ENCODE data around the gene FMNL2.

The FMNL2 gene

GRCh38 chr2:152426801-152427200 is 91.8 kb downstream of the FMNL2 start:
- DNase-seq (ENCODE audit: low read depth), result no peak

GRCh38 chr2:152427902-152428301 is 92.9 kb downstream of the FMNL2 start:
- DNase-seq (ENCODE audit: low read depth), result no peak

- no peak for DNase-seq (ENCODE audit: low read depth)
Measured at GRCh38 chr2:152428800-152429582, 94.0 kb downstream of the FMNL2 start.

GRCh38 chr2:152430876-152431275 is 95.9 kb downstream of the FMNL2 start:
- DNase-seq (ENCODE audit: low read depth), result no peak

GRCh38 chr2:152431370-152432098 is 96.6 kb downstream of the FMNL2 start:
- DNase-seq (ENCODE audit: low read depth), result no peak

- peak; percentile 93 for DNase-seq (ENCODE audit: low read depth)
Measured at GRCh38 chr2:152432206-152432653, 97.3 kb downstream of the FMNL2 start.

- no peak for DNase-seq (ENCODE audit: low read depth)
Measured at GRCh38 chr2:152432765-152433164, 97.8 kb downstream of the FMNL2 start.

- no peak for DNase-seq (ENCODE audit: low read depth)
Measured at GRCh38 chr2:152433289-152433688, 98.3 kb downstream of the FMNL2 start.

- DNase-seq (ENCODE audit: low read depth), result no peak
Measured at GRCh38 chr2:152433791-152434190, 98.8 kb downstream of the FMNL2 start.

GRCh38 chr2:152434395-152435182 is 99.6 kb downstream of the FMNL2 start:
- no peak for DNase-seq (ENCODE audit: low read depth)

- DNase-seq (ENCODE audit: low read depth), result no peak
Measured at GRCh38 chr2:152436148-152436547, 101.2 kb downstream of the FMNL2 start.

- DNase-seq (ENCODE audit: low read depth), result no peak
Measured at GRCh38 chr2:152437276-152438108, 102.5 kb downstream of the FMNL2 start.

GRCh38 chr2:152440049-152440448 is 105.1 kb downstream of the FMNL2 start:
- no peak for DNase-seq (ENCODE audit: low read depth)

GRCh38 chr2:152440460-152440859 is 105.5 kb downstream of the FMNL2 start:
- DNase-seq (ENCODE audit: low read depth), result no peak

- no peak for DNase-seq (ENCODE audit: low read depth)
Measured at GRCh38 chr2:152441961-152442360, 107.0 kb downstream of the FMNL2 start.

GRCh38 chr2:152443771-152444170 is 108.8 kb downstream of the FMNL2 start:
- DNase-seq (ENCODE audit: low read depth), result no peak

- DNase-seq (ENCODE audit: low read depth), result no peak
Measured at GRCh38 chr2:152444448-152444847, 109.5 kb downstream of the FMNL2 start.

GRCh38 chr2:152445375-152445774 is 110.4 kb downstream of the FMNL2 start:
- DNase-seq (ENCODE audit: low read depth), result no peak

- DNase-seq (ENCODE audit: low read depth), result peak; percentile 84
Measured at GRCh38 chr2:152445791-152446201, 110.8 kb downstream of the FMNL2 start.

- no peak for DNase-seq (ENCODE audit: low read depth)
Measured at GRCh38 chr2:152446213-152446612, 111.2 kb downstream of the FMNL2 start.

GRCh38 chr2:152447897-152448296 is 112.9 kb downstream of the FMNL2 start:
- no peak for DNase-seq (ENCODE audit: low read depth)

GRCh38 chr2:152448606-152449005 is 113.6 kb downstream of the FMNL2 start:
- no peak for DNase-seq (ENCODE audit: low read depth)
